ENCODE data around the gene SSH2. TPM values are rescaled to one million over a fixed set of nuclear protein-coding genes. Genes with fewer than 3 reads are reported as not detected.

SSH2 gene
- total and polyA plus RNA-seq, 2 experiments from 2014 or later: 9.9 to 12.7 TPM

GRCh38 chr17:29612404-29613280 lies 317.4 kb downstream of the SSH2 start:
- H3K27me3 ChIP-seq: peaks cover 39% of the 10 kb centered on the region
- 93% methylated on average over 58 of the region's 85 CpGs for WGBS (ENCODE audit: low lambda C conversion rate, missing lambda C conversion rate)
- H2AFZ ChIP-seq: no peak overlapping the region
- no peak for DNase-seq (ENCODE audit: low spot score)
- no peaks in the 10 kb centered on the region for H3K9me3 ChIP-seq (ENCODE audit: low read depth)
- H3K27ac ChIP-seq: no peak overlapping the region
- no peaks in the 10 kb centered on the region for H4K20me1 ChIP-seq (ENCODE audit: insufficient read depth, poor library complexity, severe bottlenecking)
- no peaks in the 10 kb centered on the region for H3K79me2 ChIP-seq
- no peak overlapping the region for H3K4me3 ChIP-seq
- H3K4me2 ChIP-seq: peak overlapping the region; percentile 71
- peaks cover 19% of the 10 kb centered on the region for H3K4me1 ChIP-seq (ENCODE audit: insufficient read depth)
- no peaks in the 10 kb centered on the region for H3K9me2 ChIP-seq (replicated peaks; ENCODE audit: insufficient read depth)
- TF ChIP-seq EZH2 (IDR thresholded peaks at IDR 0.05; ENCODE audit: borderline replicate concordance) (no peak), EZH2phosphoT487 (IDR thresholded peaks at IDR 0.05; ENCODE audit: low read depth, severe bottlenecking, unreplicated experiment) (no peak), CTCF (IDR thresholded peaks at IDR 0.05; ENCODE audit: poor library complexity) (no peak)
- H3K36me3 ChIP-seq (replicated peaks; ENCODE audit: insufficient read depth, low read depth): no peaks in the 10 kb centered on the region

- H3K9me2 ChIP-seq (replicated peaks; ENCODE audit: insufficient read depth): no peaks in the 10 kb centered on the region
- no peaks in the 10 kb centered on the region for H3K9me3 ChIP-seq (ENCODE audit: low read depth)
- H3K27ac ChIP-seq: no peak overlapping the region
- H3K27me3 ChIP-seq: peaks cover 33% of the 10 kb centered on the region
- H3K79me2 ChIP-seq: no peaks in the 10 kb centered on the region
- no peak for DNase-seq (ENCODE audit: low spot score)
- 98% methylated on average over 9 of the region's 12 CpGs for WGBS (ENCODE audit: low lambda C conversion rate, missing lambda C conversion rate)
- H2AFZ ChIP-seq: no peak overlapping the region
- no peak for TF ChIP-seq EZH2phosphoT487 (IDR thresholded peaks at IDR 0.05; ENCODE audit: low read depth, severe bottlenecking, unreplicated experiment)
- no peak overlapping the region for H3K4me2 ChIP-seq
- H3K4me3 ChIP-seq: no peak overlapping the region
- H3K36me3 ChIP-seq (replicated peaks; ENCODE audit: insufficient read depth, low read depth): no peaks in the 10 kb centered on the region
- H4K20me1 ChIP-seq (ENCODE audit: insufficient read depth, poor library complexity, severe bottlenecking): no peaks in the 10 kb centered on the region
- H3K4me1 ChIP-seq (ENCODE audit: insufficient read depth): peaks cover 15% of the 10 kb centered on the region
These were observed 318.0 kb downstream of the SSH2 start for GRCh38 chr17:29612094-29612403.

GRCh38 chr17:29611351-29612093 lies 318.5 kb downstream of the SSH2 start:
- H3K4me1 ChIP-seq (ENCODE audit: insufficient read depth): peaks cover 15% of the 10 kb centered on the region
- TF ChIP-seq EZH2 (IDR thresholded peaks at IDR 0.05; ENCODE audit: borderline replicate concordance) (no peak), CTCF (IDR thresholded peaks at IDR 0.05; ENCODE audit: poor library complexity) (no peak)
- WGBS (ENCODE audit: low lambda C conversion rate, missing lambda C conversion rate): 99% methylated on average over 11 of the region's 11 CpGs
- H3K36me3 ChIP-seq (replicated peaks; ENCODE audit: insufficient read depth, low read depth): no peaks in the 10 kb centered on the region
- no peaks in the 10 kb centered on the region for H3K9me3 ChIP-seq (ENCODE audit: low read depth)
- no peaks in the 10 kb centered on the region for H3K79me2 ChIP-seq
- H4K20me1 ChIP-seq (ENCODE audit: insufficient read depth, poor library complexity, severe bottlenecking): no peaks in the 10 kb centered on the region
- H3K27ac ChIP-seq: no peak overlapping the region
- no peak for DNase-seq (ENCODE audit: low spot score)
- no peak overlapping the region for H2AFZ ChIP-seq
- no peaks in the 10 kb centered on the region for H3K9me2 ChIP-seq (replicated peaks; ENCODE audit: insufficient read depth)
- H3K4me3 ChIP-seq: no peak overlapping the region
- peaks cover 28% of the 10 kb centered on the region for H3K27me3 ChIP-seq
- no peak overlapping the region for H3K4me2 ChIP-seq

- Histone ChIP-seq H4K20me1 (ENCODE audit: insufficient read depth, poor library complexity, severe bottlenecking) (no peaks in the 10 kb centered on the region), H3K27me3 (peaks cover 19% of the 10 kb centered on the region), H3K79me2 (no peaks in the 10 kb centered on the region), H3K9me3 (ENCODE audit: low read depth) (no peaks in the 10 kb centered on the region), H2AFZ (no peak overlapping the region), H3K4me1 (ENCODE audit: insufficient read depth) (peaks cover 6% of the 10 kb centered on the region), H3K4me3 (no peak overlapping the region), H3K36me3 (replicated peaks; ENCODE audit: insufficient read depth, low read depth) (no peaks in the 10 kb centered on the region), H3K27ac (no peak overlapping the region), H3K9me2 (replicated peaks; ENCODE audit: insufficient read depth) (no peaks in the 10 kb centered on the region), H3K4me2 (no peak overlapping the region)
- 90% methylated on average over 3 of the region's 3 CpGs for WGBS (ENCODE audit: low lambda C conversion rate, missing lambda C conversion rate)
- DNase-seq (ENCODE audit: low spot score): no peak
- no peak for TF ChIP-seq EZH2 (IDR thresholded peaks at IDR 0.05; ENCODE audit: borderline replicate concordance)
- no peak for TF ChIP-seq EZH2phosphoT487 (IDR thresholded peaks at IDR 0.05; ENCODE audit: low read depth, severe bottlenecking, unreplicated experiment)
- no peak for TF ChIP-seq CTCF (IDR thresholded peaks at IDR 0.05; ENCODE audit: poor library complexity)
These were observed 319.6 kb downstream of the SSH2 start for GRCh38 chr17:29610395-29610794.
